ENCODE measurements around the gene SMARCD3.

SMARCD3 gene

GRCh38 chr7:151286148-151286547, 37.7 kb upstream of the SMARCD3 start:
- no peak for DNase-seq
- H3K36me3 ChIP-seq (ENCODE audit: control insufficient read depth in 4 of 4, insufficient read depth in 4 of 4, low read length in 3 of 4) = no peaks in the 10 kb centered on the region
- CTCF ChIA-PET = interaction anchor here (0.6 to 1.7 kb wide), 3 partner anchors 16 to 42 kb away, joined by 3 to 4 read pairs (median 4); no protein-coding TSS in a partner anchor

GRCh38 chr7:151283302-151283701, 34.8 kb upstream of the SMARCD3 start:
- Histone ChIP-seq H3K4me1 (ENCODE audit: control extremely low read depth in 1 of 4, control insufficient read depth in 4 of 4, insufficient read depth in 4 of 4, low read length in 3 of 4) (no peaks in the 10 kb centered on the region), H3K36me3 (ENCODE audit: control insufficient read depth in 4 of 4, insufficient read depth in 4 of 4, low read length in 3 of 4) (no peaks in the 10 kb centered on the region), H3K9me3 (ENCODE audit: control extremely low read depth in 1 of 5, control insufficient read depth in 4 of 5, insufficient read depth in 2 of 5, low read depth in 1 of 5, low read length in 4 of 5) (peaks cover 0 to 3% (median 3%) of the 10 kb centered on the region in 5 experiments), H3K4me3 (ENCODE audit: control insufficient read depth in 1 of 7, extremely low read depth in 1 of 7, insufficient read depth in 4 of 7, low read depth in 2 of 7, low read length in 6 of 7) (no peak overlapping the region), H3K27ac (ENCODE audit: insufficient read depth in 1 of 2, low read depth in 1 of 2, low read length in 2 of 2, poor library complexity in 1 of 2, severe bottlenecking in 2 of 2) (no peak overlapping the region), H3K27me3 (replicated peaks in 2 of 5; ENCODE audit: control insufficient read depth in 4 of 5, insufficient read depth in 5 of 5, low read length in 4 of 5) (peaks cover 0 to 2% (median 0%) of the 10 kb centered on the region in 5 experiments)
- no peak for DNase-seq
- ChIA-PET POLR2A (interaction anchor here (0.7 kb wide), 1 partner anchor 150 kb away, joined by 5 read pairs; no protein-coding TSS in a partner anchor), CTCF (no interaction called here)
- no CpG with 5 or more reads among the region's 2 CpGs for WGBS (ENCODE audit: insufficient coverage)

More at GRCh38 chr7:151286148-151286547, 37.7 kb upstream of the SMARCD3 start:
- peaks cover 0 to 5% (median 0%) of the 10 kb centered on the region in 4 experiments for H3K4me1 ChIP-seq (ENCODE audit: control extremely low read depth in 1 of 4, control insufficient read depth in 4 of 4, insufficient read depth in 4 of 4, low read length in 3 of 4)
- no peak overlapping the region for H3K4me3 ChIP-seq (ENCODE audit: control insufficient read depth in 1 of 7, extremely low read depth in 1 of 7, insufficient read depth in 4 of 7, low read depth in 2 of 7, low read length in 6 of 7)
- H3K9me3 ChIP-seq (ENCODE audit: control extremely low read depth in 1 of 5, control insufficient read depth in 4 of 5, insufficient read depth in 2 of 5, low read depth in 1 of 5, low read length in 4 of 5) = peaks cover 0 to 3% (median 3%) of the 10 kb centered on the region in 5 experiments
- POLR2A ChIA-PET = no interaction called here
- whole genome bisulfite sequencing (ENCODE audit: insufficient coverage) = no CpG with 5 or more reads among the region's 2 CpGs
- no peak overlapping the region for H3K27ac ChIP-seq (ENCODE audit: insufficient read depth in 1 of 2, low read depth in 1 of 2, low read length in 2 of 2, poor library complexity in 1 of 2, severe bottlenecking in 2 of 2)
- H3K27me3 ChIP-seq (replicated peaks in 2 of 5; ENCODE audit: control insufficient read depth in 4 of 5, insufficient read depth in 5 of 5, low read length in 4 of 5) = peaks cover 0 to 2% (median 0%) of the 10 kb centered on the region in 5 experiments

GRCh38 chr7:151282111-151282510, 33.6 kb upstream of the SMARCD3 start:
- WGBS (ENCODE audit: insufficient coverage) = 96% methylated on average over 7 of the region's 8 CpGs
- no peak for DNase-seq
- no peak overlapping the region for H3K27ac ChIP-seq (ENCODE audit: insufficient read depth in 1 of 2, low read depth in 1 of 2, low read length in 2 of 2, poor library complexity in 1 of 2, severe bottlenecking in 2 of 2)
- no peak overlapping the region for H3K4me3 ChIP-seq (ENCODE audit: control insufficient read depth in 1 of 7, extremely low read depth in 1 of 7, insufficient read depth in 4 of 7, low read depth in 2 of 7, low read length in 6 of 7)
- no peaks in the 10 kb centered on the region for H3K36me3 ChIP-seq (ENCODE audit: control insufficient read depth in 4 of 4, insufficient read depth in 4 of 4, low read length in 3 of 4)
- ChIA-PET CTCF (interaction anchor here (0.6 to 1.6 kb wide), 3 partner anchors 19 to 33 kb away, joined by 3 read pairs; no protein-coding TSS in a partner anchor), POLR2A (no interaction called here)
- peaks cover 0 to 5% (median 0%) of the 10 kb centered on the region in 5 experiments for H3K27me3 ChIP-seq (replicated peaks in 2 of 5; ENCODE audit: control insufficient read depth in 4 of 5, insufficient read depth in 5 of 5, low read length in 4 of 5)
- peaks cover 0 to 6% (median 3%) of the 10 kb centered on the region in 4 experiments for H3K4me1 ChIP-seq (ENCODE audit: control extremely low read depth in 1 of 4, control insufficient read depth in 4 of 4, insufficient read depth in 4 of 4, low read length in 3 of 4)
- peaks cover 0 to 3% (median 1%) of the 10 kb centered on the region in 5 experiments for H3K9me3 ChIP-seq (ENCODE audit: control extremely low read depth in 1 of 5, control insufficient read depth in 4 of 5, insufficient read depth in 2 of 5, low read depth in 1 of 5, low read length in 4 of 5)

- H3K36me3 ChIP-seq (ENCODE audit: control insufficient read depth in 4 of 4, insufficient read depth in 4 of 4, low read length in 3 of 4) = no peaks in the 10 kb centered on the region
- H3K27me3 ChIP-seq (replicated peaks in 2 of 5; ENCODE audit: control insufficient read depth in 4 of 5, insufficient read depth in 5 of 5, low read length in 4 of 5) = peaks cover 0 to 5% (median 0%) of the 10 kb centered on the region in 5 experiments
- H3K27ac ChIP-seq (ENCODE audit: insufficient read depth in 1 of 2, low read depth in 1 of 2, low read length in 2 of 2, poor library complexity in 1 of 2, severe bottlenecking in 2 of 2) = no peak overlapping the region
- peaks cover 0 to 7% (median 3%) of the 10 kb centered on the region in 4 experiments for H3K4me1 ChIP-seq (ENCODE audit: control extremely low read depth in 1 of 4, control insufficient read depth in 4 of 4, insufficient read depth in 4 of 4, low read length in 3 of 4)
- peaks cover 0 to 3% (median 0%) of the 10 kb centered on the region in 5 experiments for H3K9me3 ChIP-seq (ENCODE audit: control extremely low read depth in 1 of 5, control insufficient read depth in 4 of 5, insufficient read depth in 2 of 5, low read depth in 1 of 5, low read length in 4 of 5)
- no peak overlapping the region for H3K4me3 ChIP-seq (ENCODE audit: control insufficient read depth in 1 of 7, extremely low read depth in 1 of 7, insufficient read depth in 4 of 7, low read depth in 2 of 7, low read length in 6 of 7)
- POLR2A ChIA-PET = no interaction called here
- DNase-seq = no peak
- WGBS (ENCODE audit: insufficient coverage) = 94% methylated on average over 4 of the region's 6 CpGs
- CTCF ChIA-PET = interaction anchor here (0.6 to 1.6 kb wide), 3 partner anchors 19 to 33 kb away, joined by 3 read pairs; no protein-coding TSS in a partner anchor
Measured at GRCh38 chr7:151281686-151282085, 33.2 kb upstream of the SMARCD3 start.

GRCh38 chr7:151280388-151281019, 32.0 kb upstream of the SMARCD3 start:
- Histone ChIP-seq H3K9me3 (ENCODE audit: control extremely low read depth in 1 of 5, control insufficient read depth in 4 of 5, insufficient read depth in 2 of 5, low read depth in 1 of 5, low read length in 4 of 5) (peaks cover 0 to 3% (median 0%) of the 10 kb centered on the region in 5 experiments), H3K27ac (ENCODE audit: insufficient read depth in 1 of 2, low read depth in 1 of 2, low read length in 2 of 2, poor library complexity in 1 of 2, severe bottlenecking in 2 of 2) (no peak overlapping the region), H3K4me3 (ENCODE audit: control insufficient read depth in 1 of 7, extremely low read depth in 1 of 7, insufficient read depth in 4 of 7, low read depth in 2 of 7, low read length in 6 of 7) (no peak overlapping the region), H3K36me3 (ENCODE audit: control insufficient read depth in 4 of 4, insufficient read depth in 4 of 4, low read length in 3 of 4) (no peaks in the 10 kb centered on the region), H3K27me3 (replicated peaks in 2 of 5; ENCODE audit: control insufficient read depth in 4 of 5, insufficient read depth in 5 of 5, low read length in 4 of 5) (peaks cover 0 to 5% (median 2%) of the 10 kb centered on the region in 5 experiments), H3K4me1 (ENCODE audit: control extremely low read depth in 1 of 4, control insufficient read depth in 4 of 4, insufficient read depth in 4 of 4, low read length in 3 of 4) (peaks cover 0 to 18% (median 10%) of the 10 kb centered on the region in 4 experiments)
- 96% methylated on average over 7 of the region's 9 CpGs for WGBS (ENCODE audit: insufficient coverage)
- ChIA-PET POLR2A (no interaction called here), CTCF (no interaction called here)
- no peak for DNase-seq

- H3K4me1 ChIP-seq (ENCODE audit: control extremely low read depth in 1 of 4, control insufficient read depth in 4 of 4, insufficient read depth in 4 of 4, low read length in 3 of 4) = peaks cover 0 to 24% (median 12%) of the 10 kb centered on the region in 4 experiments
- no peak overlapping the region for H3K27ac ChIP-seq (ENCODE audit: insufficient read depth in 1 of 2, low read depth in 1 of 2, low read length in 2 of 2, poor library complexity in 1 of 2, severe bottlenecking in 2 of 2)
- DNase-seq = no peak
- ChIA-PET POLR2A (no interaction called here), CTCF (no interaction called here)
- H3K27me3 ChIP-seq (replicated peaks in 2 of 5; ENCODE audit: control insufficient read depth in 4 of 5, insufficient read depth in 5 of 5, low read length in 4 of 5) = peaks cover 0 to 5% (median 0%) of the 10 kb centered on the region in 5 experiments
- 91% methylated on average over 5 of the region's 5 CpGs for WGBS (ENCODE audit: insufficient coverage)
- no peaks in the 10 kb centered on the region for H3K36me3 ChIP-seq (ENCODE audit: control insufficient read depth in 4 of 4, insufficient read depth in 4 of 4, low read length in 3 of 4)
- no peak overlapping the region for H3K4me3 ChIP-seq (ENCODE audit: control insufficient read depth in 1 of 7, extremely low read depth in 1 of 7, insufficient read depth in 4 of 7, low read depth in 2 of 7, low read length in 6 of 7)
- H3K9me3 ChIP-seq (ENCODE audit: control extremely low read depth in 1 of 5, control insufficient read depth in 4 of 5, insufficient read depth in 2 of 5, low read depth in 1 of 5, low read length in 4 of 5) = peaks cover 0 to 3% (median 0%) of the 10 kb centered on the region in 5 experiments
Measured at GRCh38 chr7:151279868-151280267, 31.4 kb upstream of the SMARCD3 start.

GRCh38 chr7:151278949-151279348, 30.5 kb upstream of the SMARCD3 start:
- Histone ChIP-seq H3K4me3 (ENCODE audit: control insufficient read depth in 1 of 7, extremely low read depth in 1 of 7, insufficient read depth in 4 of 7, low read depth in 2 of 7, low read length in 6 of 7) (no peak overlapping the region), H3K36me3 (ENCODE audit: control insufficient read depth in 4 of 4, insufficient read depth in 4 of 4, low read length in 3 of 4) (no peaks in the 10 kb centered on the region), H3K27ac (ENCODE audit: insufficient read depth in 1 of 2, low read depth in 1 of 2, low read length in 2 of 2, poor library complexity in 1 of 2, severe bottlenecking in 2 of 2) (no peak overlapping the region), H3K4me1 (ENCODE audit: control extremely low read depth in 1 of 4, control insufficient read depth in 4 of 4, insufficient read depth in 4 of 4, low read length in 3 of 4) (peaks cover 0 to 34% (median 20%) of the 10 kb centered on the region in 4 experiments), H3K27me3 (replicated peaks in 2 of 5; ENCODE audit: control insufficient read depth in 4 of 5, insufficient read depth in 5 of 5, low read length in 4 of 5) (peaks cover 0 to 5% (median 0%) of the 10 kb centered on the region in 5 experiments), H3K9me3 (ENCODE audit: control extremely low read depth in 1 of 5, control insufficient read depth in 4 of 5, insufficient read depth in 2 of 5, low read depth in 1 of 5, low read length in 4 of 5) (peaks cover 0 to 3% (median 0%) of the 10 kb centered on the region in 5 experiments)
- 99% methylated on average over 12 of the region's 12 CpGs for WGBS (ENCODE audit: insufficient coverage)
- ChIA-PET CTCF (no interaction called here), POLR2A (no interaction called here)
- no peak for DNase-seq

Data from common myeloid progenitor, CD34-positive (primary cell).